Gastroesophageal sphincter (tissue), 4 donors: Measurements from ENCODE around the gene LIPC. TPM values are rescaled to one million over a fixed set of nuclear protein-coding genes. Genes with fewer than 3 reads are reported as not detected.

Source experiments
- ATAC-seq: fragments of 150-250 bp; one replicate; pipeline ENCODE4 v1.9.1; 2016; ENCODE audit warnings: mild to moderate bottlenecking, moderate library complexity
- H3K27ac ChIP-seq, 4 donors: fragments of 200-600 bp; sonication (generic) in 3 of 4; 1 replicate in 3 of 4; 2 replicates in 1 of 4; pipeline ENCODE4 v1.5.1; 2016 to 2019
- H3K27me3 ChIP-seq: fragments of 200-600 bp; sonication (generic); one replicate; pipeline ENCODE4 v1.5.1; 2019
- H3K36me3 ChIP-seq, 2 donors: fragments of 200-600 bp; sonication (generic); one replicate each; pipeline ENCODE4 v1.5.1; 2019; ENCODE audit warnings: control low read depth in 1 of 2
- H3K4me1 ChIP-seq, 3 donors: fragments of 200-600 bp; sonication (generic); 1 replicate in 2 of 3; 2 replicates in 1 of 3; pipeline ENCODE4 v1.5.1; 2016 to 2019; ENCODE audit warnings: control low read depth in 2 of 3
- H3K4me3 ChIP-seq, 2 donors: fragments of 200-600 bp; sonication (generic); one replicate each; pipeline ENCODE4 v1.5.1; 2019; ENCODE audit warnings: mild to moderate bottlenecking in 1 of 2, moderate library complexity in 1 of 2
- H3K9me3 ChIP-seq, 3 donors: fragments of 200-600 bp; sonication (generic); one replicate each; pipeline ENCODE4 v1.5.1; 2017 to 2019; ENCODE audit warnings: control low read depth in 2 of 3
- EP300 ChIP-seq: sonication (generic); formaldehyde crosslinking; IDR thresholded peaks from one replicate; pipeline ENCODE4 v1.6.1; 2017; ENCODE audit warnings: antibody characterized with exemption, mild to moderate bottlenecking
- POLR2A ChIP-seq, 2 donors: fragments of 450-650 bp; IDR thresholded peaks; one replicate each; pipeline ENCODE4 v1.6.1; 2017; ENCODE audit warnings: antibody characterized with exemption in 2 of 2, mild to moderate bottlenecking in 2 of 2, moderate library complexity in 1 of 2
- POLR2AphosphoS5 ChIP-seq: sonication (generic); formaldehyde crosslinking; IDR thresholded peaks from one replicate; pipeline ENCODE4 v1.6.1; 2017; ENCODE audit warnings: antibody characterized with exemption
- WGBS, 2 donors: methylation state at CpG; one replicate each; pipeline ENCODE4 v1.1.5; 2018; ENCODE audit warnings: low coverage in 1 of 2; 5-methylcytosine and 5-hydroxymethylcytosine counted together
- total RNA-seq, 4 donors: library from RNA; depleted of rRNA; stranded (reverse); fragments of >200 nt; gene quantifications; one replicate each; pipeline ENCODE4 v1.1.0, GENCODE V29; 2016
- TF ChIP-seq, protein P1 (sequence below), 4 experiments: fragments of 200-600 bp in 2 of 4; fragments of 450-650 bp in 2 of 4; sonication (generic) in 1 of 4; IDR thresholded peaks; one replicate each; pipeline ENCODE4 v1.5.1; 2017 to 2019; ENCODE audit warnings: antibody characterized with exemption in 4 of 4, mild to moderate bottlenecking in 2 of 4, moderate library complexity in 2 of 4

Gene LIPC
- total RNA-seq, 4 donors from 2014 or later: 0.32 to 0.50 TPM; not detected in 2

DNA sequence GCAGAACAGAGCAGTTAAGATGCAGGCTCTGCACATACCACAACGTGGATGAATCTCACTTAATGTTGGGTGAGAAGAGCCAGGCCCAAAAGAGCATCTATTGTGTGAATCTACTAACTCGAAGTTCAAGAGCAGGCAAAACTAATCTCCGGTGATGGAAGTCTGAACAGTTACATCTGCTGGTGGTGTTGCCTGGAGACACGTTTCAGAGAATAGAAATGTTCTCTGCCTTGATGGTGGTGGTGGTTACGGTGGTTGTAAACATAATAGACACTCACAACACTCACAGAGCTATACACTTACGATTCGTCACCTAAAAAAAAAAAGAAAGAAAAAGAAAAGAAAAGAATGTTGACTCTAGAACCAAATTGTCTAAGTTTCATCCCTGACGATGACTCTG is 86.8 kb downstream of the LIPC start:
- Histone ChIP-seq H3K27me3 (no peaks in the 10 kb centered on the region), H3K27ac (no peak overlapping the region), H3K9me3 (no peaks in the 10 kb centered on the region), H3K36me3 (no peaks in the 10 kb centered on the region), H3K4me3 (no peak overlapping the region), H3K4me1 (peaks cover 0 to 23% (median 3%) of the 10 kb centered on the region in 3 donors)
- TF ChIP-seq POLR2A (IDR thresholded peaks at IDR 0.05): no peak
- ATAC-seq: no peak
- WGBS, 2 donors: 79 to 83% methylated on average over 3 to 6 of the region's 8 CpGs

DNA sequence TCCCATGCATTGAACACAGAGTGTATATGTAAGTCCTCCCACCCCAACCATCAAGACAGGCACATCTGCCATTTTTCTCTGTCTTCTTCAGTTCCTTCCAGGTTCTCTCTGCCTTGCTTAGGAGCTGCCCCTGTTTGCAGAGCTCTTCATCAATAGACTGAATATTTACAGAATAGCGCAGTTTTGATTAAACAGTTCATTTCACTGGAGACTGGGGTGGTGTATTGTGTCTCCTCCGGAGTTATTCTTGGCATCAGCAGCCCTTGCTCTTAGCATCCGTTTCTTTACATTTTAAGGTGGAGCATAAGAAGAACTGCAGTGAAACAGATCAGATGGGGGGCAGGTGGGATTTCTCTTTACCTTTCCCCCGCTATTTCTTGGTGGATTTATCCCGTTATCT is 87.7 kb downstream of the LIPC start:
- no peaks in the 10 kb centered on the region for H3K9me3 ChIP-seq
- no peaks in the 10 kb centered on the region for H3K27me3 ChIP-seq
- H3K27ac ChIP-seq: no peak overlapping the region
- TF ChIP-seq EP300 (no peak), POLR2AphosphoS5 (no peak), POLR2A (IDR thresholded peaks at IDR 0.05) (no peak)
- TF ChIP-seq, protein P1, sequence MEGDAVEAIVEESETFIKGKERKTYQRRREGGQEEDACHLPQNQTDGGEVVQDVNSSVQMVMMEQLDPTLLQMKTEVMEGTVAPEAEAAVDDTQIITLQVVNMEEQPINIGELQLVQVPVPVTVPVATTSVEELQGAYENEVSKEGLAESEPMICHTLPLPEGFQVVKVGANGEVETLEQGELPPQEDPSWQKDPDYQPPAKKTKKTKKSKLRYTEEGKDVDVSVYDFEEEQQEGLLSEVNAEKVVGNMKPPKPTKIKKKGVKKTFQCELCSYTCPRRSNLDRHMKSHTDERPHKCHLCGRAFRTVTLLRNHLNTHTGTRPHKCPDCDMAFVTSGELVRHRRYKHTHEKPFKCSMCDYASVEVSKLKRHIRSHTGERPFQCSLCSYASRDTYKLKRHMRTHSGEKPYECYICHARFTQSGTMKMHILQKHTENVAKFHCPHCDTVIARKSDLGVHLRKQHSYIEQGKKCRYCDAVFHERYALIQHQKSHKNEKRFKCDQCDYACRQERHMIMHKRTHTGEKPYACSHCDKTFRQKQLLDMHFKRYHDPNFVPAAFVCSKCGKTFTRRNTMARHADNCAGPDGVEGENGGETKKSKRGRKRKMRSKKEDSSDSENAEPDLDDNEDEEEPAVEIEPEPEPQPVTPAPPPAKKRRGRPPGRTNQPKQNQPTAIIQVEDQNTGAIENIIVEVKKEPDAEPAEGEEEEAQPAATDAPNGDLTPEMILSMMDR (IDR thresholded peaks at IDR 0.05): no peak
- no peak overlapping the region for H3K4me3 ChIP-seq
- H3K36me3 ChIP-seq: no peaks in the 10 kb centered on the region
- peaks cover 0 to 23% (median 3%) of the 10 kb centered on the region in 3 donors for H3K4me1 ChIP-seq
- WGBS, 2 donors: 32 to 39% methylated on average over 3 to 5 of the region's 5 CpGs
- no peak for ATAC-seq

DNA sequence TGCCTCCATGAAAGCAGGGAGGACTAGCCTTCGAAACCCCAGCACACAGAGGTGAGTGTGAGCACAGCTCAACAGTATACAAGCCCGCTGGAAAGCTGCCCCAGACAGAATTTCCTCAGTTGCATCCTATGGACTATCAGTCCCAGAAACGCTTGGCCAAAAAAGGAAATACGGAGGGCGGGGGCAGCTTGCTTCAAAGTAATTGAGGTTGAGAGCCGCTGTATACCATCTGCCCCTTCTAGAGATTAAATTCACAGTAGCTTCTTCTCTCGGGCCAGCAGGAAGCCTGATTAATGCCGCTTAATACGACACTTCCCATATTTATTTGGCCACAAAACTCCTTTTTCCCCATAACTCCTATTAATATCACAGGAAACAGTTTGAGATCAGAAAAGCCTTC is 88.7 kb downstream of the LIPC start:
- Histone ChIP-seq H3K27ac (peak overlapping the region in 1 of 4 donors; percentile 31), H3K9me3 (no peaks in the 10 kb centered on the region), H3K36me3 (no peaks in the 10 kb centered on the region), H3K27me3 (no peaks in the 10 kb centered on the region), H3K4me3 (no peak overlapping the region), H3K4me1 (peaks cover 0 to 23% (median 3%) of the 10 kb centered on the region in 3 donors)
- ATAC-seq: no peak
- 40 to 71% methylated on average over 2 to 8 of the region's 9 CpGs for WGBS, 2 donors
- TF ChIP-seq POLR2AphosphoS5: no peak
- TF ChIP-seq, protein P1 (IDR thresholded peaks at IDR 0.05): no peak
- no peak for TF ChIP-seq POLR2A (IDR thresholded peaks at IDR 0.05)
- TF ChIP-seq EP300: no peak

DNA sequence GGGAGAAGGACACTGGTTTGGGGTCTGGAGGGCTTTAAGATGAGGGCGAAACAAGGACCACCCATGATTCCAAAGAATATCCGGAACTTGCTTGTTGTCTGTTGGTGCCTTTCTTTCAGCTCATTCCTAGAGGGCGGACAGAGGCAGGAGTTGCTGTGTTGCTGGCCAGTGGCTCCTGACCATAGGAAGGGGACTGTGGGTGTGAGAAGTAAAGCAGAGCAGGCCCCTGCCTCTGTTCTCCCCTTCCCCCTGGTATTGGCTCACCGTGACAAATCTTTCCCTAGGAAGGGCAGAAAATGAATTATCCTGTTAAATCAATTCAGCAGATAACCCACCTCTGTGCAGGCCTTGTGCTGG is 89.1 kb downstream of the LIPC start:
- TF ChIP-seq, protein P1 (IDR thresholded peaks at IDR 0.05): no peak
- no peak for TF ChIP-seq EP300
- no peak for TF ChIP-seq POLR2A (IDR thresholded peaks at IDR 0.05)
- Histone ChIP-seq H3K27me3 (no peaks in the 10 kb centered on the region), H3K4me1 (peaks cover 0 to 23% (median 3%) of the 10 kb centered on the region in 3 donors), H3K4me3 (no peak overlapping the region), H3K9me3 (no peaks in the 10 kb centered on the region), H3K36me3 (no peaks in the 10 kb centered on the region), H3K27ac (peak overlapping the region in 1 of 4 donors; percentile 31)
- WGBS, 2 donors: 87 to 90% methylated on average over 2 to 3 of the region's 4 CpGs
- no peak for ATAC-seq

DNA sequence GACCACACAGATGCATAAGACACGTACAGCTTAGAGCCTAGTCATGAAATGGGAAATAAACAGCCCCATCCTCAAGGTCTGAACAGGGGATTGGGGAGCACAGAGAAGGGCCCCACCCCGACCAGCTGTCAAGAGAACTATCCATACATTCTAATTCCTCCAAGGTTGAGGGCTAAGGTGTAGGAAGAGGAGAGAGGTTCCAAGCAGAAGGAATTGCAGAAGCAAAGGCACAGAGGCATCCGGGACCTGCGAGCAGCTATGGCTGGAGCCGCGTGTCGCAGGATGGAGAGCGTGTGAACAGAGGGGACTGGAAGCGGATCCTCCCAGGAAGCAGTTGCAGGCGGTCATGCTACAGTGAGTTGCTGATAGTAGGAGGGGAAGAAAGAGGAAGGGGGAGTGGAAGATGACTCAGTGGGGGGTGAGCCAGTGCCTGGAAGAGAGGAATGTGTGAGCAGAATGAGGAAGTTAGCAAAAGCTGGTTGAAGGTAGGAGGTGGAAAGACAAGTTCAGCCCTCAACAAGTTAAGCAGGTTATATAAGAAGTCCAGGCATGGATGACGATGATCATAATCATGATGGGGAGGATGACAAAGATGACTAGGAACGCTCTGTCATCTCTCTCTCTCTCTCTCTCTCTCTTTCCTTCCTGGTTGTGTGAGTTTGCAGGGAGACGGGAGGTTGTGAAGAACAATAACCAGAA is 89.7 kb downstream of the LIPC start:
- H3K36me3 ChIP-seq: no peaks in the 10 kb centered on the region
- H3K4me3 ChIP-seq: no peak overlapping the region
- no peak for TF ChIP-seq EP300
- peak overlapping the region in 2 of 4 donors; percentile 31 to 39 for H3K27ac ChIP-seq
- peaks cover 0 to 23% (median 3%) of the 10 kb centered on the region in 3 donors for H3K4me1 ChIP-seq
- H3K9me3 ChIP-seq: no peaks in the 10 kb centered on the region
- 76 to 82% methylated on average over 3 to 13 of the region's 13 CpGs for WGBS, 2 donors
- ATAC-seq: peak; percentile 37
- no peaks in the 10 kb centered on the region for H3K27me3 ChIP-seq

DNA sequence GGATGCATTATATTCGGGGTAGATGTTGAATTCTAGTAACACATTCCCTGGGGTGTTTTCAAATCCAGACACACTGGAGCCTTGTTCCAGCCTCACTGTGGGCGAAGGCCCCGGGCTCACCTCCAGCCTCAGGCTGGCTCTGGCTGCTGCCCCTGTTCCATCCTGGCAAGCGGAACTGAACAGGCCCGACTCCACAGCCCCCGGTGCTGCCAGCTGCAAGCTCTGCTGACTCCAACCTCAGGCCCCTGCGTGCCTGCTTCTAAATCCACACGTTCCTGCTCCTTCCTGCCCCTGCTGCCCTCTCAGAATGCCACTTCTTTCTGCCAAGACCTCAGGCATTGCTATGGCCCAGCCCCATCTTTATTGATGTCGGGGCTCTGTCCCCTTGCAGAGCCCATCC is 90.6 kb downstream of the LIPC start:
- WGBS, 2 donors: 41 to 78% methylated on average over 4 to 5 of the region's 9 CpGs
- Histone ChIP-seq H3K27ac (peak overlapping the region in 2 of 4 donors; percentile 23 to 39), H3K4me3 (no peak overlapping the region), H3K4me1 (peaks cover 0 to 30% (median 3%) of the 10 kb centered on the region in 3 donors), H3K9me3 (no peaks in the 10 kb centered on the region), H3K27me3 (no peaks in the 10 kb centered on the region), H3K36me3 (no peaks in the 10 kb centered on the region)
- peak; percentile 35 for ATAC-seq
- TF ChIP-seq POLR2A (IDR thresholded peaks at IDR 0.05) (no peak), EP300 (no peak), POLR2AphosphoS5 (no peak)
- TF ChIP-seq, protein P1 (IDR thresholded peaks at IDR 0.05): no peak
